Renal cortical epithelial cell (primary cell): ENCODE measurements around the gene SMIM1. TPM values are rescaled to one million over a fixed set of nuclear protein-coding genes. Genes with fewer than 3 reads are reported as not detected.

ENCODE experiments used
- DNase-seq: peaks from one replicate; pipeline ENCODE4 v3.0.0-alpha.2; 2011; ENCODE audit warnings: low read depth
- total RNA-seq: library from RNA; depleted of rRNA; stranded (reverse); fragments of >200 nt; gene quantifications from 2 replicates; pipeline ENCODE4 v1.2.3, GENCODE V29; 2014

SMIM1 gene
- total RNA-seq, 1 donor from 2014 or later: 4.8 TPM

GRCh38 chr1:3777078-3777547, 4.6 kb downstream of the SMIM1 start:
- DNase-seq: no peak

GRCh38 chr1:3777647-3778589, 5.4 kb downstream of the SMIM1 start:
- DNase-seq: no peak

GRCh38 chr1:3778590-3779264, 6.2 kb downstream of the SMIM1 start:
- DNase-seq: no peak

- no peak for DNase-seq
Measured at GRCh38 chr1:3779265-3779911, 6.8 kb downstream of the SMIM1 start.

GRCh38 chr1:3779912-3780416, 7.4 kb downstream of the SMIM1 start:
- no peak for DNase-seq

- no peak for DNase-seq
Measured at GRCh38 chr1:3780901-3781300, 8.4 kb downstream of the SMIM1 start.

GRCh38 chr1:3783651-3784474, 11.3 kb downstream of the SMIM1 start:
- DNase-seq: no peak

GRCh38 chr1:3785045-3785444, 12.5 kb downstream of the SMIM1 start:
- DNase-seq: no peak

GRCh38 chr1:3785456-3786157, 13.1 kb downstream of the SMIM1 start:
- no peak for DNase-seq

- no peak for DNase-seq
Measured at GRCh38 chr1:3786468-3787348, 14.2 kb downstream of the SMIM1 start.

- no peak for DNase-seq
Measured at GRCh38 chr1:3787349-3787715, 14.8 kb downstream of the SMIM1 start.

- no peak for DNase-seq
Measured at GRCh38 chr1:3787745-3788605, 15.4 kb downstream of the SMIM1 start.

GRCh38 chr1:3788756-3789420, 16.3 kb downstream of the SMIM1 start:
- DNase-seq: no peak

GRCh38 chr1:3789421-3790300, 17.1 kb downstream of the SMIM1 start:
- DNase-seq: no peak

GRCh38 chr1:3790500-3790923, 18.0 kb downstream of the SMIM1 start:
- DNase-seq: no peak

GRCh38 chr1:3790952-3791351, 18.4 kb downstream of the SMIM1 start:
- DNase-seq: no peak
